ENCODE measurements around the gene MPPED2. TPM values are rescaled to one million over a fixed set of nuclear protein-coding genes. Genes with fewer than 3 reads are reported as not detected.

MPPED2 gene
- total RNA-seq, 4 donors from 2014 or later: 1.4 to 17.9 (median 5.3) TPM

DNA sequence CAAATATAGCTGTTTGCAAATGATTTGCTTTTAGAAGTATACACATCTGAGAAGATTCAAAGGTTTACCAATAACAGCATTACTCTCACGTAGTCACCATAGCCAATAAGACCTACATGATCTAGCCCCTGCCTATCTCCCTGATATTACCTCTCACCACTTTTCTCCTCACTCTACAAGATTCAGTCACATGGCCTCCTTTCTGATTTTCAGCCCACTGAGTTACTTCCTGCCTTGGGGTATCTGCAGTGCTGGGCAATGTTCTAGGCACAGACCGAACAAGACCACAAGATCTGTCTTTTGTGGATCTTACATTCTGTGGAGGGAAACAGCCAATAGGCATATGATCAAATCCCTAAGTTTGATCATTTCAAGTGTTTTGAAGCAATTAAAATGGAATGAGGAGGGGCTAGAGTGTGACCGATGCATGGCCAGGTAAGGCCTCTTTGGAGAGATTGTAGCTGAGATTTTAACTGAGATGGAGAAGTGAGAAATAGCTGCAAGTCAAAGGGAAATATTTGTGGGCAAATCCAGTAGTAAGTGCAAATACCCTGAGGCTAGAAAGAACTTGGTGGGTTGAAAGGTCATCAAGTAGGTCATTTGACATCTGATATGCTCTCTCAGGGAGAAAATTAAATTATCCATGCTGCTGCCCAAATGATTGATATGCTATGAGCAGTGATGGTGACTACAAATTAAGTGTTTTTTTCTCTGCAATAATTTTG is 220.2 kb downstream of the MPPED2 start:
- Histone ChIP-seq H3K4me3 (no peak overlapping the region), H3K36me3 (no peaks in the 10 kb centered on the region), H3K27me3 (no peaks in the 10 kb centered on the region), H3K27ac (no peak overlapping the region), H3K9me3 (no peaks in the 10 kb centered on the region), H3K4me1 (peaks cover 0 to 12% (median 0%) of the 10 kb centered on the region in 3 donors)
- TF ChIP-seq POLR2A (IDR thresholded peaks at IDR 0.05) (no peak), POLR2AphosphoS5 (IDR thresholded peaks at IDR 0.05) (no peak), EP300 (IDR thresholded peaks at IDR 0.05) (no peak)
- TF ChIP-seq, protein P1, sequence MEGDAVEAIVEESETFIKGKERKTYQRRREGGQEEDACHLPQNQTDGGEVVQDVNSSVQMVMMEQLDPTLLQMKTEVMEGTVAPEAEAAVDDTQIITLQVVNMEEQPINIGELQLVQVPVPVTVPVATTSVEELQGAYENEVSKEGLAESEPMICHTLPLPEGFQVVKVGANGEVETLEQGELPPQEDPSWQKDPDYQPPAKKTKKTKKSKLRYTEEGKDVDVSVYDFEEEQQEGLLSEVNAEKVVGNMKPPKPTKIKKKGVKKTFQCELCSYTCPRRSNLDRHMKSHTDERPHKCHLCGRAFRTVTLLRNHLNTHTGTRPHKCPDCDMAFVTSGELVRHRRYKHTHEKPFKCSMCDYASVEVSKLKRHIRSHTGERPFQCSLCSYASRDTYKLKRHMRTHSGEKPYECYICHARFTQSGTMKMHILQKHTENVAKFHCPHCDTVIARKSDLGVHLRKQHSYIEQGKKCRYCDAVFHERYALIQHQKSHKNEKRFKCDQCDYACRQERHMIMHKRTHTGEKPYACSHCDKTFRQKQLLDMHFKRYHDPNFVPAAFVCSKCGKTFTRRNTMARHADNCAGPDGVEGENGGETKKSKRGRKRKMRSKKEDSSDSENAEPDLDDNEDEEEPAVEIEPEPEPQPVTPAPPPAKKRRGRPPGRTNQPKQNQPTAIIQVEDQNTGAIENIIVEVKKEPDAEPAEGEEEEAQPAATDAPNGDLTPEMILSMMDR (IDR thresholded peaks at IDR 0.05): no peak
- WGBS, 2 donors (ENCODE audit: low coverage in 1 of 2): 86 to 94% methylated on average over 2 of the region's 3 CpGs
- ATAC-seq: no peak

DNA sequence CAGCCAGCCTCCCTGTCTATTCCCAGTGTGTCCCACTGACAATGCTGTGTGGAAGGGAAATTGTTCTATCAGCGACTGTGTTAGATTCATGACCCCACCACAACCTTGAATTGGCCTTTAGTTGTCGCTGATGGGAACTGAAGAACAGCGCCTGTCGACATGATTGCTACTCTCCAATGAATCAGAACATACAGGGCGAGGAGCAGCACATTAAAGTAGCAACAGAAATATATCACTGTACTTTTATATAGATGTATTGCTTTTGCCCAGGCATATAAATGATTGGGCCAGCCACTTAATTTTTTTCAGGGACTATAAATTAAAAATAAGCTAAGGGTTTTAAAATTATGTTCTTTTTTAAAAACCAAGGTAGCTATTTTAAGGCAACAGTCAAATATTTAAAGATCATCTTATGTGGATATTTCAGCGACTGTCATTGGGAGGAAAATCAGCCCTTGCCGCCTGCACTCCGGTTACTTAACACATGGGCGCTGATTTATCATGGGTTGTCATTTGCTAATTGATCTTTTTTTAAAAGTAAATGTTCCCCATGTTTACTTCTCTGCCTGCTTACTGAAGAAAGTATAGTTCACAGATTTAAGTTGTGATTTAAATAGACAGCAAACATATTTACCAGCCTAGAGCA is 221.2 kb downstream of the MPPED2 start:
- H3K9me3 ChIP-seq: no peaks in the 10 kb centered on the region
- no peaks in the 10 kb centered on the region for H3K36me3 ChIP-seq
- TF ChIP-seq EP300 (IDR thresholded peaks at IDR 0.05) (no peak), POLR2AphosphoS5 (IDR thresholded peaks at IDR 0.05) (no peak), POLR2A (IDR thresholded peaks at IDR 0.05) (no peak)
- TF ChIP-seq, protein P1 (IDR thresholded peaks at IDR 0.05): no peak
- no peak for ATAC-seq
- no peak overlapping the region for H3K27ac ChIP-seq
- H3K4me1 ChIP-seq: peaks cover 0 to 12% (median 0%) of the 10 kb centered on the region in 3 donors
- H3K27me3 ChIP-seq: no peaks in the 10 kb centered on the region
- WGBS, 2 donors (ENCODE audit: low coverage in 1 of 2): 79 to 96% methylated on average over 4 to 9 of the region's 9 CpGs
- H3K4me3 ChIP-seq: no peak overlapping the region

GRCh38 chr11:30364139-30364836 is 221.9 kb downstream of the MPPED2 start:
- 25 to 32% methylated on average over 5 to 6 of the region's 7 CpGs for WGBS, 2 donors (ENCODE audit: low coverage in 1 of 2)
- no peak for ATAC-seq
- Histone ChIP-seq H3K27me3 (no peaks in the 10 kb centered on the region), H3K4me1 (peaks cover 0 to 12% (median 0%) of the 10 kb centered on the region in 3 donors), H3K36me3 (no peaks in the 10 kb centered on the region), H3K27ac (no peak overlapping the region), H3K4me3 (no peak overlapping the region), H3K9me3 (no peaks in the 10 kb centered on the region)
- TF ChIP-seq POLR2A (IDR thresholded peaks at IDR 0.05) (no peak), POLR2AphosphoS5 (IDR thresholded peaks at IDR 0.05) (no peak), EP300 (IDR thresholded peaks at IDR 0.05) (no peak)
- TF ChIP-seq, protein P1 (IDR thresholded peaks at IDR 0.05): no peak

DNA sequence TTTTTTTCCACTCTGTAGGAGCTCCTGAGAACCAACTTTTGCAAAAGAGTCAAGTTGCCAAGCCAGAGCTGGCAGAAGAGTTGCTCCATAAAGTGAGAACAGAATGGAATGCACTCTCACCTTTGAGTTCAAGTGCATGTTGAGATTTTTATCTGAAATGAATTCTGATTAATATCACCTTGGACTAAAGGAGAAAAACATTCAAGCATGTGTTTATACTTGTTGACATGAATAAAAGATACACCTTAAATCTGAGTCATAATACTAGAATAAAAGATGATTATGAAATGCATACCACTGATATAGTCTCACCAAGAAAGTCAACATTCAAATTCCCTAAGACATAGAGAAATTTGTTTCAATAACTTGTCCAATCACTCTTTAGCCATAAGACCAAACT is 225.4 kb downstream of the MPPED2 start:
- H3K9me3 ChIP-seq: no peaks in the 10 kb centered on the region
- no peak for TF ChIP-seq POLR2AphosphoS5 (IDR thresholded peaks at IDR 0.05)
- no peak for TF ChIP-seq POLR2A (IDR thresholded peaks at IDR 0.05)
- no peak for TF ChIP-seq EP300 (IDR thresholded peaks at IDR 0.05)
- TF ChIP-seq, protein P1 (IDR thresholded peaks at IDR 0.05): no peak
- no peaks in the 10 kb centered on the region for H3K36me3 ChIP-seq
- H3K4me1 ChIP-seq: peaks cover 0 to 28% (median 0%) of the 10 kb centered on the region in 3 donors
- H3K27ac ChIP-seq: no peak overlapping the region
- H3K27me3 ChIP-seq: no peaks in the 10 kb centered on the region
- no peak for ATAC-seq
- H3K4me3 ChIP-seq: no peak overlapping the region
